Measurements from ENCODE around the gene RHBDL2. TPM values are rescaled to one million over a fixed set of nuclear protein-coding genes. Genes with fewer than 3 reads are reported as not detected.

RHBDL2 gene
- total RNA-seq, 1 donor from 2014 or later, result not detected

- Mint-ChIP-seq H3K36me3 (ENCODE audit: low read depth, unreplicated experiment) (no peaks in the 10 kb centered on the region), H3K27ac (ENCODE audit: unreplicated experiment) (no peak overlapping the region), H3K4me3 (ENCODE audit: unreplicated experiment) (no peak overlapping the region), H3K27me3 (ENCODE audit: low read depth, unreplicated experiment) (no peaks in the 10 kb centered on the region), H3K9me3 (ENCODE audit: unreplicated experiment) (no peaks in the 10 kb centered on the region), H3K4me1 (ENCODE audit: low read depth, unreplicated experiment) (peaks cover 17% of the 10 kb centered on the region)
- Histone ChIP-seq H3K4me2 (ENCODE audit: low read length) (peak overlapping the region; percentile 42), H4K20me1 (ENCODE audit: insufficient read depth, low read length) (no peaks in the 10 kb centered on the region), H2AFZ (ENCODE audit: low read depth, low read length) (no peak overlapping the region), H3K27me3 (ENCODE audit: insufficient read depth, low read length) (no peaks in the 10 kb centered on the region), H3K4me1 (ENCODE audit: insufficient read depth, low read length) (peaks cover 16% of the 10 kb centered on the region), H3K9ac (ENCODE audit: low read length) (no peak overlapping the region), H3K9me3 (ENCODE audit: insufficient read depth, low read depth, low read length) (no peaks in the 10 kb centered on the region), H3K27ac (ENCODE audit: low read depth, low read length) (no peak overlapping the region), H3K79me2 (ENCODE audit: insufficient read depth, low read length) (no peaks in the 10 kb centered on the region), H3K36me3 (ENCODE audit: insufficient read depth, low read length) (no peaks in the 10 kb centered on the region), H3K4me3 (ENCODE audit: insufficient read depth, low read depth, low read length) (no peak overlapping the region)
- TF ChIP-seq CTCF (IDR thresholded peaks at IDR 0.05; ENCODE audit: insufficient read depth, low read depth, low read length) (no peak), EZH2 (IDR thresholded peaks at IDR 0.05; ENCODE audit: insufficient read depth, low read length) (no peak)
- FAIRE-seq (no peak), DNase-seq (ENCODE audit: low read depth) (no peak)
Measured at GRCh38 chr1:38962560-38962959, 20.9 kb upstream of the RHBDL2 start.

GRCh38 chr1:38962113-38962512 lies 20.5 kb upstream of the RHBDL2 start:
- Histone ChIP-seq H3K79me2 (ENCODE audit: insufficient read depth, low read length) (no peaks in the 10 kb centered on the region), H2AFZ (ENCODE audit: low read depth, low read length) (no peak overlapping the region), H3K9me3 (ENCODE audit: insufficient read depth, low read depth, low read length) (no peaks in the 10 kb centered on the region), H3K9ac (ENCODE audit: low read length) (peak overlapping the region; percentile 8), H3K27me3 (ENCODE audit: insufficient read depth, low read length) (no peaks in the 10 kb centered on the region), H3K4me2 (ENCODE audit: low read length) (peak overlapping the region; percentile 42), H4K20me1 (ENCODE audit: insufficient read depth, low read length) (no peaks in the 10 kb centered on the region), H3K4me1 (ENCODE audit: insufficient read depth, low read length) (peaks cover 16% of the 10 kb centered on the region), H3K36me3 (ENCODE audit: insufficient read depth, low read length) (no peaks in the 10 kb centered on the region), H3K4me3 (ENCODE audit: insufficient read depth, low read depth, low read length) (no peak overlapping the region), H3K27ac (ENCODE audit: low read depth, low read length) (peak overlapping the region; percentile 24)
- H3K4me3 Mint-ChIP-seq (ENCODE audit: unreplicated experiment), result no peak overlapping the region
- no peaks in the 10 kb centered on the region for H3K36me3 Mint-ChIP-seq (ENCODE audit: low read depth, unreplicated experiment)
- TF ChIP-seq CTCF (IDR thresholded peaks at IDR 0.05; ENCODE audit: insufficient read depth, low read depth, low read length), result no peak
- no peak for TF ChIP-seq EZH2 (IDR thresholded peaks at IDR 0.05; ENCODE audit: insufficient read depth, low read length)
- peaks cover 17% of the 10 kb centered on the region for H3K4me1 Mint-ChIP-seq (ENCODE audit: low read depth, unreplicated experiment)
- DNase-seq (ENCODE audit: low read depth) (peak; percentile 83), FAIRE-seq (peak; percentile 99)
- H3K27me3 Mint-ChIP-seq (ENCODE audit: low read depth, unreplicated experiment), result no peaks in the 10 kb centered on the region
- no peaks in the 10 kb centered on the region for H3K9me3 Mint-ChIP-seq (ENCODE audit: unreplicated experiment)
- no peak overlapping the region for H3K27ac Mint-ChIP-seq (ENCODE audit: unreplicated experiment)

GRCh38 chr1:38958967-38959366 lies 17.3 kb upstream of the RHBDL2 start:
- no peak overlapping the region for H3K4me3 Mint-ChIP-seq (ENCODE audit: unreplicated experiment)
- peak; percentile 41 for FAIRE-seq

More at GRCh38 chr1:38958967-38959366, 17.3 kb upstream of the RHBDL2 start:
- peaks cover 16% of the 10 kb centered on the region for H3K4me1 ChIP-seq (ENCODE audit: insufficient read depth, low read length)
- H3K36me3 ChIP-seq (ENCODE audit: insufficient read depth, low read length), result no peaks in the 10 kb centered on the region
- H3K9me3 ChIP-seq (ENCODE audit: insufficient read depth, low read depth, low read length), result no peaks in the 10 kb centered on the region
- Mint-ChIP-seq H3K27ac (ENCODE audit: unreplicated experiment) (peak overlapping the region; percentile 84), H3K27me3 (ENCODE audit: low read depth, unreplicated experiment) (no peaks in the 10 kb centered on the region), H3K4me1 (ENCODE audit: low read depth, unreplicated experiment) (peaks cover 17% of the 10 kb centered on the region), H3K9me3 (ENCODE audit: unreplicated experiment) (no peaks in the 10 kb centered on the region), H3K36me3 (ENCODE audit: low read depth, unreplicated experiment) (no peaks in the 10 kb centered on the region)
- no peak overlapping the region for H3K9ac ChIP-seq (ENCODE audit: low read length)
- H4K20me1 ChIP-seq (ENCODE audit: insufficient read depth, low read length), result no peaks in the 10 kb centered on the region
- no peak overlapping the region for H3K27ac ChIP-seq (ENCODE audit: low read depth, low read length)
- no peaks in the 10 kb centered on the region for H3K27me3 ChIP-seq (ENCODE audit: insufficient read depth, low read length)
- no peak overlapping the region for H2AFZ ChIP-seq (ENCODE audit: low read depth, low read length)
- H3K79me2 ChIP-seq (ENCODE audit: insufficient read depth, low read length), result no peaks in the 10 kb centered on the region
- no peak overlapping the region for H3K4me3 ChIP-seq (ENCODE audit: insufficient read depth, low read depth, low read length)
- peak overlapping the region; percentile 30 for H3K4me2 ChIP-seq (ENCODE audit: low read length)
- DNase-seq (ENCODE audit: low read depth), result peak; percentile 70
- TF ChIP-seq CTCF (IDR thresholded peaks at IDR 0.05; ENCODE audit: insufficient read depth, low read depth, low read length) (no peak), EZH2 (IDR thresholded peaks at IDR 0.05; ENCODE audit: insufficient read depth, low read length) (no peak)

Data from astrocyte (in vitro differentiated cells and primary cell).